H9 (cell line): ENCODE results near the gene SORCS2. TPM values are rescaled to one million over a fixed set of nuclear protein-coding genes. Genes with fewer than 3 reads are reported as not detected.

ENCODE experiments used
- DNase-seq: peaks from one replicate; pipeline ENCODE4 v3.0.0-alpha.2; 2017
- H2AFZ ChIP-seq: one replicate; pipeline ENCODE4 v1.6.1; 2013; ENCODE audit warnings: mild to moderate bottlenecking, low read length, control low read depth, moderate library complexity
- H2AK5ac ChIP-seq: 2 replicates; pipeline ENCODE4 v1.6.1; 2013; ENCODE audit warnings: low read length, control low read depth, mixed read lengths; ENCODE audit not compliant: insufficient read length
- H2BK120ac ChIP-seq: one replicate; pipeline ENCODE4 v1.6.1; 2013; ENCODE audit warnings: low read depth, mild to moderate bottlenecking, low read length, control low read depth, inconsistent platforms; ENCODE audit not compliant: poor library complexity, severe bottlenecking
- H2BK12ac ChIP-seq: 2 replicates; pipeline ENCODE4 v1.6.1; 2013; ENCODE audit warnings: low read length, control low read depth, mixed read lengths, low read depth; ENCODE audit not compliant: insufficient read length
- H2BK15ac ChIP-seq: 2 replicates; pipeline ENCODE4 v1.6.1; 2013; ENCODE audit warnings: low read depth, low read length, control low read depth
- H2BK20ac ChIP-seq: one replicate; pipeline ENCODE4 v1.6.1; 2013; ENCODE audit warnings: low read depth, mild to moderate bottlenecking, low read length, control low read depth, inconsistent platforms; ENCODE audit not compliant: poor library complexity, severe bottlenecking
- H2BK5ac ChIP-seq: 2 replicates; pipeline ENCODE4 v1.6.1; 2013; ENCODE audit warnings: low read length, control low read depth, mixed read lengths; ENCODE audit not compliant: insufficient read length
- H3K14ac ChIP-seq: 2 replicates; pipeline ENCODE4 v1.6.1; 2013; ENCODE audit warnings: low read length, control low read depth; ENCODE audit not compliant: insufficient read depth
- H3K18ac ChIP-seq: 2 replicates; pipeline ENCODE4 v1.6.1; 2013; ENCODE audit warnings: low read depth, mild to moderate bottlenecking, mixed read lengths, low read length, control low read depth; ENCODE audit not compliant: insufficient read length
- H3K23ac ChIP-seq: 2 replicates; pipeline ENCODE4 v1.6.1; 2013; ENCODE audit warnings: low read length, control low read depth, mixed read lengths, low read depth; ENCODE audit not compliant: insufficient read length
- H3K23me2 ChIP-seq: 2 replicates; pipeline ENCODE4 v1.6.1; 2013; ENCODE audit warnings: low read depth, mild to moderate bottlenecking, mixed read lengths, low read length, control low read depth; ENCODE audit not compliant: insufficient read length, poor library complexity, severe bottlenecking
- H3K27ac ChIP-seq: 2 replicates; pipeline ENCODE4 v1.5.1; 2013; ENCODE audit warnings: low read length, control low read depth, mixed read lengths, low read depth; ENCODE audit not compliant: insufficient read length
- H3K27me3 ChIP-seq: 2 replicates; pipeline ENCODE4 v1.6.1; 2013; ENCODE audit warnings: low read length, control low read depth, inconsistent platforms; ENCODE audit not compliant: insufficient read depth
- H3K4ac ChIP-seq: 2 replicates; pipeline ENCODE4 v1.6.1; 2013; ENCODE audit warnings: low read depth, mild to moderate bottlenecking, control low read depth, inconsistent platforms, low read length, moderate library complexity
- H3K4me1 ChIP-seq: 2 replicates; pipeline ENCODE4 v1.6.1; 2013; ENCODE audit warnings: low read length, control low read depth, inconsistent platforms; ENCODE audit not compliant: insufficient read depth
- H3K4me2 ChIP-seq: 2 replicates; pipeline ENCODE4 v1.6.1; 2013; ENCODE audit warnings: low read length, control low read depth, mixed read lengths; ENCODE audit not compliant: insufficient read length, insufficient read depth
- H3K56ac ChIP-seq: 2 replicates; pipeline ENCODE4 v1.6.1; 2013; ENCODE audit warnings: low read depth, mild to moderate bottlenecking, mixed read lengths, low read length, control low read depth; ENCODE audit not compliant: insufficient read length
- H3K79me1 ChIP-seq: 2 replicates; pipeline ENCODE4 v1.6.1; 2013; ENCODE audit warnings: low read depth, mild to moderate bottlenecking, moderate library complexity, low read length, control low read depth, inconsistent platforms; ENCODE audit not compliant: insufficient read depth, poor library complexity, severe bottlenecking
- H3K79me2 ChIP-seq: 2 replicates; pipeline ENCODE4 v1.6.1; 2013; ENCODE audit warnings: low read length, control low read depth, inconsistent platforms; ENCODE audit not compliant: insufficient read depth
- H3K9ac ChIP-seq: 2 replicates; pipeline ENCODE4 v1.6.1; 2013; ENCODE audit warnings: low read length, control low read depth, mixed read lengths; ENCODE audit not compliant: insufficient read length; ENCODE audit errors: extremely low read depth
- H3K9me3 ChIP-seq: one replicate; pipeline ENCODE4 v1.6.1; 2013; ENCODE audit warnings: low read depth, low read length, inconsistent platforms; ENCODE audit not compliant: control insufficient read depth
- H3T11ph ChIP-seq: one replicate; pipeline ENCODE4 v1.6.1; 2013; ENCODE audit warnings: mild to moderate bottlenecking, low read length, control low read depth, inconsistent platforms
- H4K20me1 ChIP-seq: one replicate; pipeline ENCODE4 v1.6.1; 2013; ENCODE audit not compliant: control insufficient read depth, insufficient read length, insufficient read depth
- H4K5ac ChIP-seq: 2 replicates; pipeline ENCODE4 v1.6.1; 2013; ENCODE audit warnings: low read depth, mild to moderate bottlenecking, mixed read lengths, low read length, control low read depth; ENCODE audit not compliant: insufficient read length
- H4K8ac ChIP-seq: replicated peaks from 2 replicates; pipeline ENCODE4 v1.6.1; 2013; ENCODE audit warnings: low read length, control low read depth, mixed read lengths, low read depth; ENCODE audit not compliant: insufficient read length
- H4K91ac ChIP-seq: 2 replicates; pipeline ENCODE4 v1.6.1; 2013; ENCODE audit warnings: low read depth, mild to moderate bottlenecking, moderate library complexity, mixed read lengths, low read length, control low read depth; ENCODE audit not compliant: insufficient read length
- H3K27ac Mint-ChIP-seq, 3 experiments: 2 replicates in 2 of 3; 3 replicates in 1 of 3; pipeline ENCODE4 v1.8.0; 2020 to 2021; ENCODE audit warnings: mixed read lengths in 3 of 3, mild to moderate bottlenecking in 1 of 3, moderate library complexity in 1 of 3
- H3K27me3 Mint-ChIP-seq: 2 replicates; pipeline ENCODE4 v1.8.0; 2021; ENCODE audit warnings: low read depth, mild to moderate bottlenecking, moderate library complexity, mixed read lengths
- H3K36me3 Mint-ChIP-seq, 3 experiments: 2 replicates in 2 of 3; 3 replicates in 1 of 3; pipeline ENCODE4 v1.8.0; 2020 to 2021; ENCODE audit warnings: low read depth in 3 of 3, mixed read lengths in 3 of 3; ENCODE audit not compliant: insufficient read depth in 1 of 3
- H3K4me1 Mint-ChIP-seq, 2 experiments: 2 replicates each; pipeline ENCODE4 v1.8.0; 2020; ENCODE audit warnings: mixed read lengths in 2 of 2
- H3K4me3 Mint-ChIP-seq, 2 experiments: 2 replicates in 1 of 2; 3 replicates in 1 of 2; pipeline ENCODE4 v1.8.0; 2020 to 2021; ENCODE audit warnings: mild to moderate bottlenecking in 2 of 2, mixed read lengths in 2 of 2, moderate library complexity in 1 of 2
- H3K9me3 Mint-ChIP-seq, 2 experiments: 2 replicates in 1 of 2; 3 replicates in 1 of 2; pipeline ENCODE4 v1.8.0; 2020; ENCODE audit warnings: mild to moderate bottlenecking in 2 of 2, mixed read lengths in 2 of 2, moderate library complexity in 1 of 2
- CTCF ChIP-seq: fragments of 200-600 bp; sonication (generic); conservative IDR thresholded peaks from 3 replicates; pipeline ENCODE4 v1.8.0; 2021; ENCODE audit warnings: antibody characterized with exemption, mild to moderate bottlenecking
- WGBS: extraction: QIAGEN DNeasy Blood & Tissue Kit; methylation state at CpG from one replicate; pipeline ENCODE4 v1.1.7; 2013; ENCODE audit warnings: missing lambda C conversion rate, low lambda C conversion rate, mixed read lengths; ENCODE audit not compliant: insufficient read length; ENCODE audit errors: extremely low coverage; 5-methylcytosine and 5-hydroxymethylcytosine counted together
- total RNA-seq: library from RNA; stranded (reverse); gene quantifications from 2 replicates; pipeline ENCODE4 v1.2.1, GENCODE V29; 2021

Gene SORCS2
- total RNA-seq, 1 experiment from 2014 or later, result 0.57 TPM

- H3K36me3 Mint-ChIP-seq, result no peaks in the 10 kb centered on the region; a peak in 1 of 7 replicates
- Histone ChIP-seq H2BK12ac (no peak overlapping the region), H3K23me2 (no peaks in the 10 kb centered on the region), H2AFZ (no peak overlapping the region), H4K8ac (no peak overlapping the region), H3K79me1 (no peaks in the 10 kb centered on the region), H3T11ph (no peak overlapping the region), H3K4ac (no peak overlapping the region), H3K23ac (no peak overlapping the region), H3K27me3 (no peaks in the 10 kb centered on the region), H3K9me3 (no peaks in the 10 kb centered on the region), H2AK5ac (no peak overlapping the region), H4K5ac (no peak overlapping the region), H3K9ac (no peak overlapping the region), H3K4me1 (no peaks in the 10 kb centered on the region), H4K91ac (no peak overlapping the region), H3K27ac (no peak overlapping the region), H3K79me2 (no peaks in the 10 kb centered on the region), H2BK15ac (no peak overlapping the region), H2BK20ac (no peak overlapping the region), H3K18ac (no peak overlapping the region), H3K14ac (no peak overlapping the region), H2BK5ac (no peak overlapping the region), H3K4me2 (no peak overlapping the region), H3K56ac (no peak overlapping the region), H4K20me1 (no peaks in the 10 kb centered on the region), H2BK120ac (no peak overlapping the region)
- H3K27me3 Mint-ChIP-seq, result peaks cover 23% of the 10 kb centered on the region
- TF ChIP-seq CTCF, result no peak
- WGBS, result no CpG with 5 or more reads among the region's 19 CpGs
- H3K27ac Mint-ChIP-seq, result no peak overlapping the region
- no peaks in the 10 kb centered on the region; a peak in 2 of 5 replicates for H3K9me3 Mint-ChIP-seq
- DNase-seq, result no peak
- no peak overlapping the region for H3K4me3 Mint-ChIP-seq
- H3K4me1 Mint-ChIP-seq, result peaks cover 2 to 9% of the 10 kb centered on the region in 2 experiments; a peak in 2 of 4 replicates
These were observed 519.8 kb downstream of the SORCS2 start for GRCh38 chr4:7712021-7712671.
